OCI-LY1 (cell line): ENCODE measurements around the gene C1orf226.

Experiments used
- H2AFZ ChIP-seq: fragments of 200-600 bp; sonication (generic), shearing (Covaris generic); 2 replicates; pipeline ENCODE4 v1.6.0; 2014; ENCODE audit warnings: antibody characterized with exemption, mild to moderate bottlenecking, low read length
- H3F3A ChIP-seq: fragments of 200-600 bp; sonication (generic), shearing (Covaris generic); 2 replicates; pipeline ENCODE4 v1.6.0; 2014; ENCODE audit warnings: mild to moderate bottlenecking, antibody characterized with exemption, low read length, moderate library complexity; ENCODE audit not compliant: insufficient read depth
- H3K27ac ChIP-seq: fragments of 200-600 bp; sonication (generic); 2 replicates; pipeline ENCODE4 v1.5.1; 2014; ENCODE audit warnings: low read length, mixed run types, mild to moderate bottlenecking, low read depth; ENCODE audit not compliant: poor library complexity, severe bottlenecking
- H3K27me3 ChIP-seq: fragments of 200-600 bp; sonication (generic); 2 replicates; pipeline ENCODE4 v1.6.0; 2014; ENCODE audit warnings: antibody characterized with exemption, mild to moderate bottlenecking, low read length, moderate library complexity; ENCODE audit not compliant: insufficient read depth
- H3K36me3 ChIP-seq: fragments of 200-600 bp; sonication (generic); 2 replicates; pipeline ENCODE4 v1.6.1; 2014; ENCODE audit warnings: mild to moderate bottlenecking, antibody characterized with exemption, low read length, moderate library complexity, mixed read lengths; ENCODE audit not compliant: insufficient read depth
- H3K4me1 ChIP-seq: fragments of 200-600 bp; sonication (generic); 2 replicates; pipeline ENCODE4 v1.5.1; 2014; ENCODE audit warnings: mild to moderate bottlenecking, low read length, moderate library complexity; ENCODE audit not compliant: insufficient read depth, severe bottlenecking
- H3K4me2 ChIP-seq: fragments of 200-600 bp; sonication (generic), shearing (Covaris generic); 2 replicates; pipeline ENCODE4 v1.6.1; 2014; ENCODE audit warnings: low read length
- H3K4me3 ChIP-seq: fragments of 200-600 bp; sonication (generic); 2 replicates; pipeline ENCODE4 v1.5.1; 2014; ENCODE audit warnings: low read length, low read depth, mild to moderate bottlenecking, mixed read lengths; ENCODE audit not compliant: poor library complexity, severe bottlenecking
- H3K79me2 ChIP-seq: fragments of 200-600 bp; shearing (Covaris generic); 2 replicates; pipeline ENCODE4 v1.6.1; 2016; ENCODE audit warnings: mixed run types, low read length, mixed read lengths; ENCODE audit not compliant: insufficient read depth
- H3K9ac ChIP-seq: fragments of 200-600 bp; sonication (generic), shearing (Covaris generic); 2 replicates; pipeline ENCODE4 v1.6.1; 2014; ENCODE audit warnings: mild to moderate bottlenecking, low read length, mixed read lengths
- H3K9me2 ChIP-seq: fragments of 200-600 bp; sonication (generic), shearing (Covaris generic); 2 replicates; pipeline ENCODE4 v1.6.1; 2014; ENCODE audit warnings: low read depth, mild to moderate bottlenecking, low read length, mixed read lengths
- H3K9me3 ChIP-seq: fragments of 200-600 bp; shearing (Covaris generic); 2 replicates; pipeline ENCODE4 v1.6.1; 2014; ENCODE audit warnings: low read length, mixed read lengths
- H4K20me1 ChIP-seq: fragments of 200-600 bp; sonication (generic), shearing (Covaris generic); 2 replicates; pipeline ENCODE4 v1.6.0; 2016; ENCODE audit warnings: mild to moderate bottlenecking, low read length; ENCODE audit not compliant: insufficient read depth
- CTCF ChIP-seq: fragments of 200-600 bp; sonication (generic), shearing (Covaris generic); IDR thresholded peaks from 2 replicates; pipeline ENCODE4 v1.5.1; 2017; ENCODE audit warnings: mild to moderate bottlenecking, antibody characterized with exemption, low read length, moderate library complexity, mixed read lengths
- EZH2 ChIP-seq: fragments of 200-600 bp; sonication (generic), shearing (Covaris generic); IDR thresholded peaks from 2 replicates; pipeline ENCODE4 v1.8.0; 2017; ENCODE audit warnings: borderline replicate concordance, mixed run types, mild to moderate bottlenecking, antibody characterized with exemption, low read length, moderate library complexity, mixed read lengths

The C1orf226 gene

GRCh38 chr1:162336621-162337285 lies 44.8 kb upstream of the C1orf226 start:
- Histone ChIP-seq H3K27me3 (no peaks in the 10 kb centered on the region), H3F3A (no peaks in the 10 kb centered on the region), H4K20me1 (no peaks in the 10 kb centered on the region), H3K27ac (no peak overlapping the region), H3K9me3 (no peaks in the 10 kb centered on the region), H3K36me3 (no peaks in the 10 kb centered on the region), H3K79me2 (no peaks in the 10 kb centered on the region), H3K4me3 (no peak overlapping the region), H3K4me1 (no peaks in the 10 kb centered on the region), H3K4me2 (no peak overlapping the region), H2AFZ (no peak overlapping the region), H3K9me2 (no peaks in the 10 kb centered on the region), H3K9ac (no peak overlapping the region)
- no peak for TF ChIP-seq EZH2
- TF ChIP-seq CTCF, result no peak

- Histone ChIP-seq H3K9ac (no peak overlapping the region), H3K27ac (no peak overlapping the region), H3F3A (no peaks in the 10 kb centered on the region), H3K4me3 (no peak overlapping the region), H3K27me3 (no peaks in the 10 kb centered on the region), H3K4me1 (no peaks in the 10 kb centered on the region), H3K9me3 (no peaks in the 10 kb centered on the region), H4K20me1 (no peaks in the 10 kb centered on the region), H3K9me2 (no peaks in the 10 kb centered on the region), H3K36me3 (no peaks in the 10 kb centered on the region), H3K79me2 (no peaks in the 10 kb centered on the region), H3K4me2 (no peak overlapping the region), H2AFZ (no peak overlapping the region)
- TF ChIP-seq CTCF (no peak), EZH2 (no peak)
These were observed 39.0 kb upstream of the C1orf226 start for GRCh38 chr1:162342452-162342983.

- Histone ChIP-seq H3F3A (no peaks in the 10 kb centered on the region), H2AFZ (no peak overlapping the region), H3K9me3 (no peaks in the 10 kb centered on the region), H3K9ac (no peak overlapping the region), H3K4me1 (no peaks in the 10 kb centered on the region), H4K20me1 (no peaks in the 10 kb centered on the region), H3K27me3 (no peaks in the 10 kb centered on the region), H3K4me2 (no peak overlapping the region), H3K36me3 (no peaks in the 10 kb centered on the region), H3K27ac (no peak overlapping the region), H3K9me2 (no peaks in the 10 kb centered on the region), H3K4me3 (no peak overlapping the region), H3K79me2 (no peaks in the 10 kb centered on the region)
- TF ChIP-seq EZH2 (no peak), CTCF (no peak)
These were observed 38.1 kb upstream of the C1orf226 start for GRCh38 chr1:162343470-162343869.
